Esophagus muscularis mucosa (tissue), 3 donors: ENCODE results near the gene FBXW11.

Source experiments
- CTCF ChIP-seq, 3 experiments: fragments of 200-600 bp in 2 of 3; fragments of 450-650 bp in 1 of 3; sonication (generic) in 2 of 3; IDR thresholded peaks; one replicate each; pipeline ENCODE4 v1.5.1; 2017 to 2019; ENCODE audit warnings: antibody characterized with exemption in 3 of 3, mild to moderate bottlenecking in 2 of 3, moderate library complexity in 1 of 3
- POLR2A ChIP-seq: fragments of 450-650 bp; IDR thresholded peaks from one replicate; pipeline ENCODE4 v1.6.1; 2017; ENCODE audit warnings: antibody characterized with exemption, moderate library complexity, mild to moderate bottlenecking, low read depth

- TF ChIP-seq POLR2A: no peak
- no peak for TF ChIP-seq CTCF (IDR thresholded peaks at IDR 0.05)
Measured at GRCh38 chr5:171992305-171992704, 14.1 kb downstream of the FBXW11 start.
